Activated CD8-positive, alpha-beta T cell treated with anti-CD3 and anti-CD28 coated beads for 36 hours (primary cell): ENCODE results near the gene PRPF6. TPM values are rescaled to one million over a fixed set of nuclear protein-coding genes. Genes with fewer than 3 reads are reported as not detected.

ENCODE experiments used
- ATAC-seq: fragments of 200-7000 bp; cut with Tn5 transposase; one replicate; pipeline ENCODE4 v1.10.0; 2021; ENCODE audit warnings: mild to moderate bottlenecking, moderate library complexity
- CTCF ChIA-PET: fragments of 350-600 bp; sonication (Branson Sonifier 250); formaldehyde crosslinking; loops from one replicate; lab custom pipeline; 2021; ENCODE audit warnings: antibody characterized with exemption; lab: Charles Lee
- POLR2A ChIA-PET: fragments of 350-600 bp; sonication (Branson Sonifier 250); formaldehyde crosslinking; loops from one replicate; lab custom pipeline; 2021; ENCODE audit warnings: antibody characterized with exemption; lab: Charles Lee
- DNase-seq: peaks from one replicate; pipeline ENCODE4 v3.0.0-alpha.2; 2020
- H3K27ac Mint-ChIP-seq: one replicate; pipeline ENCODE4 v1.8.0; 2021; ENCODE audit warnings: mild to moderate bottlenecking, mixed read lengths
- H3K27me3 Mint-ChIP-seq: one replicate; pipeline ENCODE4 v1.8.0; 2021; ENCODE audit warnings: mixed read lengths
- H3K36me3 Mint-ChIP-seq: one replicate; pipeline ENCODE4 v1.8.0; 2021; ENCODE audit warnings: low read depth, mixed read lengths
- H3K4me1 Mint-ChIP-seq: one replicate; pipeline ENCODE4 v1.8.0; 2021; ENCODE audit warnings: low read depth, mixed read lengths
- H3K4me3 Mint-ChIP-seq: one replicate; pipeline ENCODE4 v1.8.0; 2021; ENCODE audit warnings: mild to moderate bottlenecking, moderate library complexity, mixed read lengths
- H3K9me3 Mint-ChIP-seq: one replicate; pipeline ENCODE4 v1.8.0; 2021; ENCODE audit warnings: mixed read lengths
- CTCF ChIP-seq: fragments of 200-600 bp; IDR thresholded peaks from one replicate; pipeline ENCODE4 v1.8.0; 2022; ENCODE audit warnings: antibody characterized with exemption, mild to moderate bottlenecking
- intact Hi-C: fragments of 100-400 bp; cut with micrococcal nuclease; formaldehyde crosslinking; loops from one replicate; pipeline ENCODE4 v1.10.0; 2022
- total RNA-seq, 2 experiments: library from RNA; stranded (reverse); gene quantifications; one replicate each; pipeline ENCODE4 v1.2.3, GENCODE V29; 2021

The PRPF6 gene
- total RNA-seq, 2 experiments from 2014 or later = 53.0 to 55.5 TPM

- CTCF ChIA-PET = no interaction called here
- Mint-ChIP-seq H3K36me3 (peaks cover 10% of the 10 kb centered on the region), H3K27me3 (no peaks in the 10 kb centered on the region), H3K9me3 (peaks cover under 1% of the 10 kb centered on the region), H3K4me3 (no peak overlapping the region), H3K27ac (no peak overlapping the region), H3K4me1 (peaks cover 25% of the 10 kb centered on the region)
- no peak for TF ChIP-seq CTCF
- POLR2A ChIA-PET = interaction anchor here (0.8 to 1.7 kb wide), 2 partner anchors 10 to 37 kb away, joined by 4 read pairs; no protein-coding TSS in a partner anchor
- intact Hi-C loops = no loop called here
- DNase-seq (no peak), ATAC-seq (no peak)
These were observed 37.7 kb upstream of the PRPF6 start for GRCh38 chr20:63942969-63943807.

GRCh38 chr20:63943808-63944077 lies 37.2 kb upstream of the PRPF6 start:
- intact Hi-C loops = no loop called here
- ChIA-PET POLR2A (no interaction called here), CTCF (no interaction called here)
- no peak overlapping the region for H3K27ac Mint-ChIP-seq
- ATAC-seq (no peak), DNase-seq (no peak)
- H3K9me3 Mint-ChIP-seq = peaks cover 2% of the 10 kb centered on the region
- H3K36me3 Mint-ChIP-seq = peaks cover 12% of the 10 kb centered on the region
- H3K4me3 Mint-ChIP-seq = no peak overlapping the region
- H3K27me3 Mint-ChIP-seq = no peaks in the 10 kb centered on the region
- peaks cover 30% of the 10 kb centered on the region for H3K4me1 Mint-ChIP-seq
- TF ChIP-seq CTCF = no peak

GRCh38 chr20:63944078-63944941 lies 36.6 kb upstream of the PRPF6 start:
- peaks cover 12% of the 10 kb centered on the region for H3K36me3 Mint-ChIP-seq
- ChIA-PET CTCF (no interaction called here), POLR2A (no interaction called here)
- DNase-seq (no peak), ATAC-seq (no peak)
- intact Hi-C loops = no loop called here
- no peak overlapping the region for H3K27ac Mint-ChIP-seq
- peaks cover 35% of the 10 kb centered on the region for H3K4me1 Mint-ChIP-seq
- TF ChIP-seq CTCF = no peak
- no peaks in the 10 kb centered on the region for H3K27me3 Mint-ChIP-seq
- peaks cover 2% of the 10 kb centered on the region for H3K9me3 Mint-ChIP-seq
- H3K4me3 Mint-ChIP-seq = no peak overlapping the region

- ChIA-PET POLR2A (no interaction called here), CTCF (no interaction called here)
- Mint-ChIP-seq H3K27ac (no peak overlapping the region), H3K36me3 (peaks cover 12% of the 10 kb centered on the region), H3K27me3 (no peaks in the 10 kb centered on the region), H3K4me1 (peaks cover 42% of the 10 kb centered on the region), H3K9me3 (peaks cover 2% of the 10 kb centered on the region), H3K4me3 (no peak overlapping the region)
- ATAC-seq (no peak), DNase-seq (no peak)
- TF ChIP-seq CTCF = no peak
- intact Hi-C loops = no loop called here
These were observed 35.8 kb upstream of the PRPF6 start for GRCh38 chr20:63945031-63945658.
